Measurements from ENCODE around the gene PRKAG2. TPM values are rescaled to one million over a fixed set of nuclear protein-coding genes. Genes with fewer than 3 reads are reported as not detected.
"Not testable (repeated sequence)": the region's sequence is repeated elsewhere in the genome, so short reads cannot be mapped to it uniquely, and the experiment has no call there.

Gene PRKAG2
- total and polyA plus RNA-seq, 8 donors = 19.9 to 302 (median 60.9) TPM

DNA sequence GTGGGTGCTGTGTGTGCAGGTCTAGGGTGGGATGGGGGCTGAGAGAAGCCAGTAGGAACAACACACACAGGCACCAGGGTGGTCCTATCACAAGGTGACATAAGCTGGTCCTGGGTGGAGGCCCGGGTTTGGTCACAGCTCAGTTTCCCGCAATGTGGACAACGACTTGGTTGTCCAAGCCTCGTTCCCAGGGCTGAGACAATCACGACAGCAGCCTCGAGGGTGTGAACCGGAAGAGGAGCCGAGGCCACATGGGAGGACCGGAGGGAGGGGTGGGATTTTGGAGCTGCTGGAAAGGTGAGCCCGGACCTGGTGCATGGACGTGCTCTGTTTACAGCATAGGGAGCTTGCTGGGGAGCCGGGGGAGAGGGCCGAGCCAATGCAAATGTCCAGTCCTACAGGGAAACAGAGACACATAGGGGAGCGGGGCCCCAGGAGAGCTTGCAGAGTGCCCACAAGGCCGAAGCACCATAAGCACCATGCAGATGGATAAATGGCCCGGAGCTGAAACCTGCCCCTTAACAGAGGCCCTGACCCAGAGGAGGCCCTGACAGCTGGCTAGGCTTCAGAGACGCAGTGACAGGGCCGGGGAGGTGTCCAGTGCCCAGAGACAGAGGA lies 92.8 kb downstream of the PRKAG2 start:
- no peak for TF ChIP-seq POLR2AphosphoS5 (IDR thresholded peaks at IDR 0.05)
- TF ChIP-seq, protein P1, sequence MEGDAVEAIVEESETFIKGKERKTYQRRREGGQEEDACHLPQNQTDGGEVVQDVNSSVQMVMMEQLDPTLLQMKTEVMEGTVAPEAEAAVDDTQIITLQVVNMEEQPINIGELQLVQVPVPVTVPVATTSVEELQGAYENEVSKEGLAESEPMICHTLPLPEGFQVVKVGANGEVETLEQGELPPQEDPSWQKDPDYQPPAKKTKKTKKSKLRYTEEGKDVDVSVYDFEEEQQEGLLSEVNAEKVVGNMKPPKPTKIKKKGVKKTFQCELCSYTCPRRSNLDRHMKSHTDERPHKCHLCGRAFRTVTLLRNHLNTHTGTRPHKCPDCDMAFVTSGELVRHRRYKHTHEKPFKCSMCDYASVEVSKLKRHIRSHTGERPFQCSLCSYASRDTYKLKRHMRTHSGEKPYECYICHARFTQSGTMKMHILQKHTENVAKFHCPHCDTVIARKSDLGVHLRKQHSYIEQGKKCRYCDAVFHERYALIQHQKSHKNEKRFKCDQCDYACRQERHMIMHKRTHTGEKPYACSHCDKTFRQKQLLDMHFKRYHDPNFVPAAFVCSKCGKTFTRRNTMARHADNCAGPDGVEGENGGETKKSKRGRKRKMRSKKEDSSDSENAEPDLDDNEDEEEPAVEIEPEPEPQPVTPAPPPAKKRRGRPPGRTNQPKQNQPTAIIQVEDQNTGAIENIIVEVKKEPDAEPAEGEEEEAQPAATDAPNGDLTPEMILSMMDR (IDR thresholded peaks at IDR 0.05) = no peak
- TF ChIP-seq POLR2A (IDR thresholded peaks at IDR 0.05) = no peak
- no peak for TF ChIP-seq EP300 (IDR thresholded peaks at IDR 0.05)
- 93 to 97% (median 95%) methylated on average over 15 to 18 of the region's 18 CpGs for WGBS, 5 donors
- no peak for DNase-seq
- Histone ChIP-seq H3K9me3 (no peaks in the 10 kb centered on the region), H3K27me3 (no peaks in the 10 kb centered on the region), H3K36me3 (peaks cover 8 to 45% (median 39%) of the 10 kb centered on the region in 4 donors), H3K4me3 (no peak overlapping the region), H3K4me1 (peaks cover 7 to 14% (median 12%) of the 10 kb centered on the region in 4 donors), H3K27ac (no peak overlapping the region)
- intact Hi-C loops (cut with DNase I; ENCODE audit: low total_unique reads) = loop anchor here (10.0 kb wide), 1 partner anchor 151 kb away; no protein-coding TSS in a partner anchor

DNA sequence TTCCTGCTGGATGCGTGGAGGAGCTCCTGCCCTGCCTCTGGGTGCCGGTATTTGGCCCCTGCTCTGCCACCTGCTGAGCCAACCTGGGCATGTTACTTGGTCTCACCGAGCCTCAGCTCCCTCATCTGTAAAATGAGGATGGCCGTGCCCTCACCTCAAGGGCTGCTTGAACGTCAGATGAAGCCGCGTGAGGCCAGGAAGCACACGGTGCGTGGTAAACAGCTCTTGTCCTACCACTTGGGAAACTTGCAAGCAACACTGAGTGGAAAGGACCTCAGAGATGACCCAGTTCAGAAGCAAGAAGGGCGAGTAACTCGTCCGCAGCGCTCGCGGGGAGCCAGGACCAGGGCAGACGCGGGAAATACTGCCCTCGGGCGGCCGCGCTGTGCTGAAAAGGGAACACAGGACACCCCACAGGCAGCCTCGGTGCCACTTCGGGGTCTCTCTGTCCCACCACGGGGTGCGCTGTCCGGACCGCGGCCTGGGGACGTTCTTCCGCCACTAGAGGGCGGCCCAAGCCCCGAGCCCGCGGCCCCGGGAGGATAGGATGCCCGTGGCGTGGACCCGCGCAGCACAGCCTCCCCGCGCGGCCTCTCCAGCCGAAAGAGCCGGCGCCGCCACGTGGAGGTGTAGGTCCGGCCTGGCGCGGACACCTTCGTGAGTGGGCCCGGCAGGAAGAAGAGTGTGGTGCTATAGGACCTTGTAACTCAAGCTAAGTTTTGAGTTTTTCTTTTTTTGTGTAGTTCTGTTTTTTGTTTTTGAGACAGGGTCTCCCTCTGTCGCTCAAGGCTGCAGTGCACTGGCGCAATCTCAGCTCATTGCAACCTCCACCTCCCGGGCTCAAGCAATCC lies 94.1 kb downstream of the PRKAG2 start:
- H3K27me3 ChIP-seq = no peaks in the 10 kb centered on the region
- intact Hi-C loops (cut with DNase I; ENCODE audit: low total_unique reads) = loop anchor here (10.0 kb wide), 1 partner anchor 152 kb away; no protein-coding TSS in a partner anchor
- H3K9me3 ChIP-seq = no peaks in the 10 kb centered on the region
- TF ChIP-seq EP300 (IDR thresholded peaks at IDR 0.05) (no peak), POLR2AphosphoS5 (IDR thresholded peaks at IDR 0.05) (peak in 1 of 3 donors; percentile 35), POLR2A (IDR thresholded peaks at IDR 0.05) (no peak)
- TF ChIP-seq, protein P1 (IDR thresholded peaks at IDR 0.05) = peak in 5 of 7 experiments; percentile 68 to 95 (median 88)
- 11 to 13% (median 11%) methylated on average over 41 to 55 of the region's 55 CpGs for WGBS, 5 donors
- peak overlapping the region; percentile 19 to 44 (median 28) for H3K4me3 ChIP-seq
- peaks cover 8 to 53% (median 39%) of the 10 kb centered on the region in 4 donors for H3K36me3 ChIP-seq
- peak overlapping the region; percentile 2 to 71 (median 64) for H3K27ac ChIP-seq
- DNase-seq = peak; percentile 79 to 87
- H3K4me1 ChIP-seq = peaks cover 7 to 14% (median 12%) of the 10 kb centered on the region in 4 donors

DNA sequence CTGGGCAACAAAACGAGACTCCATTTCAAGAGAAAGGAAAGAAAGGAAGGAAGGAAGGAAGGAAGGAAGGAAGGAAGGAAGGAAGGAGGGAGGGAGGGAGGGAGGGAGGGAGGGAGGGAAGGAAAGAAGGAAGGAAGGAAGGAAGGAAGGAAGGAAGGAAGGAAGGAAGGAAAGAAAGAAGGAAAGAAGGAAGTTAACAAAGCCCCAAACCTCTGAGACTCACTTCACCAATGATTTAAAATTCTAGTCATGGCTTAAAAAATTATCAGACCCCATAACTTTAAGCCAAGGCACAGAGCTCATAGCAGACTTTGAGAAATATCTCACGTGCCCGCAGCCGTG lies 94.7 kb downstream of the PRKAG2 start:
- H3K4me1 ChIP-seq = peaks cover 7 to 14% (median 13%) of the 10 kb centered on the region in 4 donors
- H3K27me3 ChIP-seq, H3K4me3 ChIP-seq, DNase-seq, H3K9me3 ChIP-seq: not testable (repeated sequence)
- WGBS, 5 donors = 62 to 81% (median 75%) methylated on average over 4 of the region's 4 CpGs
- intact Hi-C loops (cut with DNase I; ENCODE audit: low total_unique reads) = loop anchor here (10.0 kb wide), 1 partner anchor 153 kb away; no protein-coding TSS in a partner anchor
- H3K27ac ChIP-seq = peak overlapping the region in 3 of 5 donors; percentile 64 to 71 (median 66)
- peaks cover 8 to 57% (median 40%) of the 10 kb centered on the region in 4 donors for H3K36me3 ChIP-seq

- 90 to 95% (median 94%) methylated on average over 19 to 22 of the region's 22 CpGs for WGBS, 5 donors
These were observed 95.6 kb downstream of the PRKAG2 start for GRCh38 chr7:151781161-151781845.

More at GRCh38 chr7:151781161-151781845, 95.6 kb downstream of the PRKAG2 start:
- Histone ChIP-seq H3K4me1 (peaks cover 7 to 22% (median 14%) of the 10 kb centered on the region in 4 donors), H3K9me3 (no peaks in the 10 kb centered on the region), H3K27me3 (no peaks in the 10 kb centered on the region), H3K4me3 (no peak overlapping the region), H3K27ac (no peak overlapping the region), H3K36me3 (peaks cover 8 to 56% (median 42%) of the 10 kb centered on the region in 4 donors)
- no peak for TF ChIP-seq POLR2AphosphoS5 (IDR thresholded peaks at IDR 0.05)
- TF ChIP-seq POLR2A (IDR thresholded peaks at IDR 0.05) = no peak
- TF ChIP-seq, protein P1 (IDR thresholded peaks at IDR 0.05) = no peak
- TF ChIP-seq EP300 (IDR thresholded peaks at IDR 0.05) = no peak
- intact Hi-C loops (cut with DNase I; ENCODE audit: low total_unique reads) = loop anchor here (10.0 kb wide), 1 partner anchor 153 kb away; no protein-coding TSS in a partner anchor
- no peak for DNase-seq
